Frontal cortex (tissue), 4 donors: Measurements from ENCODE around the gene ZNF43. TPM values are rescaled to one million over a fixed set of nuclear protein-coding genes. Genes with fewer than 3 reads are reported as not detected.
"Not testable (repeated sequence)": the region's sequence is repeated elsewhere in the genome, so short reads cannot be mapped to it uniquely, and the experiment has no call there.

Source experiments
- DNase-seq, 2 donors: peaks; one replicate each; pipeline ENCODE4 v3.0.0; 2012; ENCODE audit warnings: low spot score in 2 of 2
- FAIRE-seq: peaks from 2 replicates; lab custom pipeline; 2012; peaks lifted over from hg19 to GRCh38; lab: Jason Lieb, UNC
- total RNA-seq: library from RNA; depleted of rRNA; stranded (reverse); fragments of >200 nt; gene quantifications from one replicate; pipeline ENCODE4 v1.2.3, GENCODE V29; 2014
- donor health status: control.
- donor health status: control.
- donor health status: control.

The ZNF43 gene
- total RNA-seq, 1 donor from 2014 or later, result 34.6 TPM

DNA sequence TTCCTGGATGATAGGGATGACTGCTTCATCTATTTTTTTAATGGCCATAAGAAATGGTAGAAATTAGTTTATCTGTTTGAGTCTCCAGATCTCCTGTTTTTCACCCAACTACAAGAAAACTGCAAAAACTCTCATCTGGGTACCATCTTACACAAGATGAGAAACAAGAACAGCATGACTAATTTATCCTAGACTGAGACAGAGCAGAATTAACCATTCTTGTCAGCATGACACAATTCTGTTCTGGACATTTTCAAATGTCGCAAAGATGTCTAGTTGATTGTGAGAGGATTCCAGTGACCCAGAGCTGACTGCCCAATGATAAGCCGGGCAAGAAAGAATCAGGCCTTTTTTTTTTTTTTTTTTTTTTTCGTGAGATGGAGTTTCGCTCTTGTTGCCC lies 12.8 kb downstream of the ZNF43 start:
- DNase-seq, result no peak
- no peak for FAIRE-seq

DNA sequence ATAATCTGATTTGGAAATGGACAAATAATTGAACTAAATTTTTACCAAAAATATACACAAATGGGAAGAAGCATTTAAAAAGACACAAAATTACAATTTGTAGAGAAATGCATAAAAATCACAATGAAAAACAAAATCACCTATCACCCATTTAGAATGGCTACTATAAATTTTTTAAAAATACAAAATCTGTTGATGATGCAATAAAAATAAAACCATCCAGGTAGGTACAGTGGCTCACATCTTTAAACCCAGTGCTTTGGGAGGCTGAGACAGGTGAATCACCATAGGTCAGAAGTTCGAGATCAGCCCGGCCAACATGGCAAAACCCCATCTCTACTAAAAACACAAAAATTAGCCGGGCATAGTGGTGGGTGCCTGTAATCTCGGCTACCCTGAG lies 23.5 kb downstream of the ZNF43 start:
- FAIRE-seq, result no peak

DNA sequence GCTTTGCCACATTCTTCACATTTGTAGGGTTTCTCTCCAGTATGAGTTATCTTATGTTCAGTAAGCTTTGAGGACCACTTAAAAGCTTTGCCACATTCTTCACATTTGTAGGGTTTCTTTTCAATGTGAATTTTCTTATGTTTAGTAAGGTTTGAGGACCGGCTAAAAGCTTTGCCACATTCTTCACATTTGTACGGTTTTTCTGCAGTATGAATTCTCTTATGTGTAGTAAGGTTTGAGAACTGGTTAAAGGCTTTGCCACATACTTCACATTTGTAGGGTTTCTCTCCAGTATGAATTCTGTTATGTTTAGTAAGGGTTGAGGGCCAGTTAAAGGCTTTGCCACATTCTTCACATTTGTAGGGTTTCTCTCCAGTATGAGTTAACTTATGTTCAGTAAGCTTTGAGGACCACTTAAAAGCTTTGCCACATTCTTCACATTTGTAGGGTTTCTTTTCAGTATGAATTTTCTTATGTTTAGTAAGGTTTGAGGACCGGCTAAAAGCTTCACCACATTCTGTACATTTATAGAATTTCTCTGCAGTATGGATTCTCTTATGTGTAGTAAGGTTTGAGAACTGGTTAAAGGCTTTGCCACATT lies 27.5 kb downstream of the ZNF43 start:
- DNase-seq, FAIRE-seq: not testable (repeated sequence)

More for the DNA sequence above, 23.5 kb downstream of the ZNF43 start:
- no peak for DNase-seq

DNA sequence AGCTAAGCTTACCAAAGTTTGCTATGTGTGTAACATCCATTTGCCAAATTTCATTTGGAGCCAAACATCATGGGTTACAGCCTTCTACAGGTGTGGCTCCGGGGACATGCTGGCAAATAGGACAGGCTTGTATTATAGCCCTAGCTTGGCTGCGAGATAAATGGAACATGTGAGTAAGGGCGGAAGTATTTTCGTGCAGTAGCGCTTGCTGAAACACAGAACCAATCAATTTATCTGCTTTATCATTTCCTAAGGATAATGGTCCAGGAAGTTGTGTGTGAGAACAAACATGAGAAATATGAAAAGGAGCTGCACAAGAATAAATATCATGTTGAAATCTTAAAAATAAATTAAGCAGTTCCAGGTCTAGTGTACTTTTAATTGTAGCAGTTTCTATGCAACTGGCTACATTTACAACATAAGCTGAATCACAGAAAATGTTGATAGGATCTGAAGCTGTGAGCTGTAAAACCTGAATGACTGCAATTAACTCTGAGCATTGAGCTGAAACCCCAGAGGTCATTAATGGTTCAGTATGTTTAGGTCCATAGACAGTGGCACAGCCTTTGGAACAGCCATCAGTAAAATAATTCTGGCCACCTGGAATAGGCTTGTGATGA lies 46.4 kb downstream of the ZNF43 start:
- DNase-seq, result no peak
- no peak for FAIRE-seq

DNA sequence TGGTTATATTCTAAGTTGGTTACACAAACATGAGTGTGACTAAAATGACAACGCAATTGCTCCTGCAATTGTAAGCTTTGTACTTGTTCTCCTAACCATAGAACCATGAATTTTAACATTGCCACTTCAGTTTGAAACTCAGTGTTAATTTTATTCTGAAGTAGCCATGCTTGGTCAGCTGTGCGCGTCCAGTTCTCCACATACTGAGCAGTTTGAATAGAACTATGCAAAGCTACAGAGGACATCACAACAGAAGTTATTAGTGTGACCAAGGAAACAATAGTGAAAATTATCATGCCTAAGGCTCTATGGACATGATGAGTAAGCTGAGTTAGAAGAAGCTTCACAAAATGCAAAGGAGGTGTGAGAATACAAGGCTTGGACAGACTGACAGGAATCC lies 49.0 kb downstream of the ZNF43 start:
- no peak for FAIRE-seq
- no peak for DNase-seq

DNA sequence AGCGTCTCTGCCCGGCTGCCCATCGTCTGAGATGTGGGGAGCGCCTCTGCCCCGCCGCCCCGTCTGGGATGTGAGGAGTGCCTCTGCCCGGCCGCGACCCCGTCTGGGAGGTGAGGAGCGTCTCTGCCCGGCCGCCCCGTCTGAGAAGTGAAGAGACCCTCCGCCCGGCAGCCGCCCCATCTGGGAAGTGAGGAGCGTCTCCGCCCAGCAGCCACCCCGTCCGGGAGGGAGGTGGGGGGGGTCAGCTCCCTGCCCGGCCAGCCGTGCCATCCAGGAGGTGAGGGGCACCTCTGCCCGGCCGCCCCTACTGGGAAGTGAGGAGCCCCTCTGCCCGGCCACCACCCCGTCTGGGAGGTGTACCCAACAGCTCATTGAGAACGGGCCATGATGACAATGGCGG lies 60.2 kb downstream of the ZNF43 start:
- not testable (repeated sequence) for FAIRE-seq

GRCh38 chr19:21767065-21767800 lies 68.7 kb downstream of the ZNF43 start, which contains the start of gene ZNF100:
TSS of gene ZNF100 (minus strand) at chr19:21767579. CDS start at chr19:21767429, 150 bp downstream.
- peak; percentile 42 for FAIRE-seq

More for the DNA sequence above, 60.2 kb downstream of the ZNF43 start:
- not testable (repeated sequence) for DNase-seq

GRCh38 chr19:21766705-21767064 lies 69.3 kb downstream of the ZNF43 start:
- not testable (repeated sequence) for DNase-seq, FAIRE-seq

More at GRCh38 chr19:21767065-21767800, 68.7 kb downstream of the ZNF43 start, which contains the start of gene ZNF100:
- peak; percentile 48 to 70 for DNase-seq

- DNase-seq (no peak), FAIRE-seq (no peak)
Measured at GRCh38 chr19:21765151-21765550, 70.8 kb downstream of the ZNF43 start.

GRCh38 chr19:21761547-21761946 lies 74.4 kb downstream of the ZNF43 start:
- not testable (repeated sequence) for DNase-seq, FAIRE-seq

- FAIRE-seq (no peak), DNase-seq (no peak)
Measured at GRCh38 chr19:21758296-21758695, 77.7 kb downstream of the ZNF43 start.

DNA sequence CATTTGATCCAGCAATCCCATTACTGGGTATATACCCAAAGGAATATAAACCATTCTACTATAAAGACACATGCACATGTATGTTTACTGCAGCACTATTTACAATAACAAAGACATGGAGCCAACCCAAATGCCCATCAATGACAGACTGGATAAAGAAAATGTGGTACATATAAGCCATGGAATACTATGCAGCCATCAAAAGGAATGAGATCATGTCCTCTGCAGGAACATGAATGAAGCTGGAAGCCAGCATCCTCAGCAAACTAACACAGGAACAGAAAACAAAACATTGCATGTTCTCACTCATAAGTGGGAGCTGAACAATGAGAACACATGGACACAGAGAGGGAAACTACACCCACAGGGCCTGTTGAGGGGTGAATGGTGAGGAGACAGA lies 80.4 kb downstream of the ZNF43 start:
- not testable (repeated sequence) for FAIRE-seq

More for the DNA sequence above, 80.4 kb downstream of the ZNF43 start:
- not testable (repeated sequence) for DNase-seq

Other genes starting within 250 kb of the ZNF43 start
- 13.0 TPM for gene ZNF100, start 68.6 kb downstream of the ZNF43 start, total RNA-seq
- gene ZNF208, start 174.8 kb upstream of the ZNF43 start, total RNA-seq, result 7.3 TPM
- gene ZNF257, start 216.3 kb upstream of the ZNF43 start, total RNA-seq, result 2.0 TPM